CD4-positive, CD25-positive, alpha-beta regulatory T cell (primary cell): ENCODE measurements around the gene PEF1. TPM values are rescaled to one million over a fixed set of nuclear protein-coding genes. Genes with fewer than 3 reads are reported as not detected.

Experiments
- ATAC-seq, 2 donors: fragments of 150-1000 bp; cut with Tn5 transposase; one replicate each; pipeline ENCODE4 v1.10.0; 2021; ENCODE audit warnings: low read depth in 2 of 2, moderate number of reproducible peaks in 2 of 2, moderate library complexity in 1 of 2
- DNase-seq, 3 donors: peaks; one replicate each; pipeline versions ENCODE4 v3.0.0 to v3.0.0-alpha.2; 2012 to 2022; ENCODE audit warnings: mixed read lengths in 1 of 3
- H3K27ac ChIP-seq: one replicate; pipeline ENCODE4 v1.7.0; 2013; ENCODE audit warnings: mild to moderate bottlenecking, low read length; ENCODE audit not compliant: insufficient read depth, poor library complexity, severe bottlenecking
- H3K27me3 ChIP-seq: one replicate; pipeline ENCODE4 v1.7.0; 2013; ENCODE audit warnings: low read length; ENCODE audit not compliant: control insufficient read depth, insufficient read depth
- H3K36me3 ChIP-seq: one replicate; pipeline ENCODE4 v1.7.0; 2013; ENCODE audit warnings: mild to moderate bottlenecking, low read length, moderate library complexity; ENCODE audit not compliant: control insufficient read depth, insufficient read depth
- H3K4me1 ChIP-seq: 2 replicates; pipeline ENCODE4 v1.7.0; 2013; ENCODE audit warnings: mild to moderate bottlenecking, low read length; ENCODE audit not compliant: insufficient read depth, control insufficient read depth, poor library complexity, severe bottlenecking
- H3K4me3 ChIP-seq: one replicate; pipeline ENCODE4 v1.7.0; 2013; ENCODE audit warnings: low read depth, mild to moderate bottlenecking, low read length, moderate library complexity
- H3K9me3 ChIP-seq, 2 experiments: 1 replicate in 1 of 2; 2 replicates in 1 of 2; pipeline ENCODE4 v1.7.0; 2013; ENCODE audit warnings: low read length in 2 of 2, mild to moderate bottlenecking in 1 of 2, moderate library complexity in 1 of 2; ENCODE audit not compliant: control insufficient read depth in 2 of 2
- H3K27ac Mint-ChIP-seq, 3 donors: one replicate each; pipeline ENCODE4 v1.8.0; 2020 to 2022; ENCODE audit warnings: mild to moderate bottlenecking in 3 of 3, mixed read lengths in 3 of 3, moderate library complexity in 2 of 3
- H3K27me3 Mint-ChIP-seq: one replicate; pipeline ENCODE4 v1.8.0; 2022; ENCODE audit warnings: mild to moderate bottlenecking, mixed read lengths
- H3K36me3 Mint-ChIP-seq: one replicate; pipeline ENCODE4 v1.8.0; 2020; ENCODE audit warnings: mixed read lengths
- H3K4me1 Mint-ChIP-seq, 4 donors: one replicate each; pipeline ENCODE4 v1.8.0; 2020 to 2022; ENCODE audit warnings: mixed read lengths in 4 of 4, mild to moderate bottlenecking in 1 of 4
- H3K4me3 Mint-ChIP-seq, 4 donors: one replicate each; pipeline ENCODE4 v1.8.0; 2020 to 2022; ENCODE audit warnings: mild to moderate bottlenecking in 4 of 4, mixed read lengths in 4 of 4, moderate library complexity in 3 of 4
- H3K9me3 Mint-ChIP-seq, 7 donors: one replicate each; pipeline ENCODE4 v1.8.0; 2020 to 2022; ENCODE audit warnings: mixed read lengths in 7 of 7, mild to moderate bottlenecking in 3 of 7, moderate library complexity in 2 of 7
- polyA plus RNA-seq, 4 donors: library from polyadenylated mRNA; unstranded; fragments of 300-500 nt; fragmentation: Illumina TruSeq; gene quantifications; one replicate each; pipeline ENCODE4 v1.2.3, GENCODE V29; 2021
- total RNA-seq: library from RNA; stranded (reverse); gene quantifications from one replicate; pipeline ENCODE4 v1.2.3, GENCODE V29; 2022

The PEF1 gene
- total and polyA plus RNA-seq, 5 donors from 2014 or later: 58.8 to 108 (median 97.8) TPM

GRCh38 chr1:31614414-31615005 lies 30.2 kb downstream of the PEF1 start:
- Mint-ChIP-seq H3K36me3 (no peaks in the 10 kb centered on the region), H3K27ac (no peak overlapping the region), H3K27me3 (peaks cover 27% of the 10 kb centered on the region), H3K4me3 (no peak overlapping the region), H3K9me3 (peaks cover 0 to 2% (median 0%) of the 10 kb centered on the region in 7 donors), H3K4me1 (peaks cover 0 to 12% (median under 1%) of the 10 kb centered on the region in 4 donors)
- Histone ChIP-seq H3K27me3 (peaks cover 11% of the 10 kb centered on the region), H3K27ac (no peak overlapping the region), H3K9me3 (no peaks in the 10 kb centered on the region), H3K4me3 (no peak overlapping the region), H3K4me1 (peaks cover 9% of the 10 kb centered on the region), H3K36me3 (no peaks in the 10 kb centered on the region)
- DNase-seq (no peak), ATAC-seq (no peak)

DNA sequence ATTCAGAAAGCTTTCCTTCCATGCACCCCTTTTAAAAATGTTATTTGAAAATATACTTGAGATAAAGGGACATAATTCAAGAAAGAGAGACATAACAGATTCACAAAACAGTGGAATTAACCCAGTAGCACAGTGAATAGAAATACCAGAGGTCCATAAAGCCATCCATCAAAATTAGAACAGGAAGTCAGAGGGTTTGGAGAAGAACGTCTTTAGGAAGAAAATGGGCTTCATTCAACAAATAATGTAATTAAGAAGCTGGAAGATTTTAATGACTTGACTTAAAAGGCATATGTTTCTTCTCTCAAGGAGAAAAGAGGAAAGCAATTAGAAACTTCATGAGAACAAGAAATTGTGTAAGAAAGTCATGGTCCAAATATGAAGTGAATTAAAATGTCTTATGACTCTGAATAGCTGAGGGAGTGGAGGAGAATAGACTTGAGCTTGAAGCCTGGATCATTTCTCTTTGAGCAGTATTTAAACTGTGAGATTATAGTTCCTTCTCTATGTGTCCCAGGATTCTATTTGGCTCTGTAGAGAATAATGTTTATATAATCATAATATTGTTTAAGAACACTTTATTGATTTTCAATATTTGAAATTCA lies 35.1 kb downstream of the PEF1 start:
- Histone ChIP-seq H3K36me3 (no peaks in the 10 kb centered on the region), H3K27ac (no peak overlapping the region), H3K4me3 (no peak overlapping the region), H3K9me3 (no peaks in the 10 kb centered on the region), H3K27me3 (no peaks in the 10 kb centered on the region), H3K4me1 (no peaks in the 10 kb centered on the region)
- no peak overlapping the region for H3K4me3 Mint-ChIP-seq
- H3K36me3 Mint-ChIP-seq: no peaks in the 10 kb centered on the region
- DNase-seq: no peak
- peaks cover 4% of the 10 kb centered on the region for H3K27me3 Mint-ChIP-seq
- H3K27ac Mint-ChIP-seq: no peak overlapping the region
- peaks cover 0 to 3% (median 0%) of the 10 kb centered on the region in 7 donors for H3K9me3 Mint-ChIP-seq
- ATAC-seq: no peak
- H3K4me1 Mint-ChIP-seq: no peaks in the 10 kb centered on the region

DNA sequence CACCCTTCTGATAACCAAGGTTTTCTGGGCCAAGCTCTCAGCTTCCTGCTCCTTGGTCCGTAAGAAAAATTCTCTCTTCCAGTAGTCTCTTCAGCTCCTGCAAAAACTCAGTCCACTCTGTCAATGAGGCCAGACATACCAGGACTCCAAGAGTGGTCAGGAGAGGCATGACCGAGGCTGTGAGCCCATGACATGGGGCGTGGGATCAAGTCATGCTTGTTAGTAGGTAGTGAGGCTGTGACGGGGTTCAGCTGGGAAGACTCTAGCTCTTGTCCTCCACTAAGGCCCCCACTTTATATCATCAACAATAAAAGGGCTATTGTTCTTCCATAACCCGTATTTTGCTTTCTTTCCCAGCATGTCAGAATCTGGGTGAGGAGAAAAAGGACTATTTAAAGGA lies 37.3 kb downstream of the PEF1 start:
- Mint-ChIP-seq H3K4me1 (no peaks in the 10 kb centered on the region), H3K36me3 (no peaks in the 10 kb centered on the region), H3K27ac (no peak overlapping the region), H3K4me3 (no peak overlapping the region), H3K27me3 (peaks cover 9% of the 10 kb centered on the region), H3K9me3 (peaks cover 0 to 5% (median 1%) of the 10 kb centered on the region in 7 donors)
- Histone ChIP-seq H3K9me3 (no peaks in the 10 kb centered on the region), H3K27me3 (no peaks in the 10 kb centered on the region), H3K4me3 (no peak overlapping the region), H3K4me1 (no peaks in the 10 kb centered on the region), H3K36me3 (no peaks in the 10 kb centered on the region), H3K27ac (no peak overlapping the region)
- no peak for DNase-seq
- ATAC-seq: no peak

- H3K27ac ChIP-seq: no peak overlapping the region
- H3K27ac Mint-ChIP-seq: no peak overlapping the region
- no peaks in the 10 kb centered on the region for H3K36me3 ChIP-seq
- H3K4me3 ChIP-seq: no peak overlapping the region
- DNase-seq (peak in 1 of 3 donors; percentile 50), ATAC-seq (peak; percentile 66 to 70)
- H3K4me1 Mint-ChIP-seq: no peaks in the 10 kb centered on the region
- no peaks in the 10 kb centered on the region for H3K9me3 ChIP-seq
- H3K4me1 ChIP-seq: no peaks in the 10 kb centered on the region
- H3K4me3 Mint-ChIP-seq: no peak overlapping the region
- peaks cover 16% of the 10 kb centered on the region for H3K27me3 Mint-ChIP-seq
- H3K27me3 ChIP-seq: no peaks in the 10 kb centered on the region
- no peaks in the 10 kb centered on the region for H3K36me3 Mint-ChIP-seq
- H3K9me3 Mint-ChIP-seq: peaks cover 0 to 5% (median 1%) of the 10 kb centered on the region in 7 donors
Observed at GRCh38 chr1:31605908-31606427, 38.7 kb downstream of the PEF1 start.

GRCh38 chr1:31602081-31602480 lies 42.6 kb downstream of the PEF1 start:
- Mint-ChIP-seq H3K9me3 (peaks cover 0 to 5% (median 1%) of the 10 kb centered on the region in 7 donors), H3K4me1 (no peaks in the 10 kb centered on the region), H3K27me3 (peaks cover 31% of the 10 kb centered on the region), H3K4me3 (no peak overlapping the region), H3K27ac (no peak overlapping the region), H3K36me3 (no peaks in the 10 kb centered on the region)
- Histone ChIP-seq H3K27ac (no peak overlapping the region), H3K4me1 (no peaks in the 10 kb centered on the region), H3K27me3 (no peaks in the 10 kb centered on the region), H3K36me3 (no peaks in the 10 kb centered on the region), H3K9me3 (no peaks in the 10 kb centered on the region), H3K4me3 (no peak overlapping the region)
- DNase-seq (no peak), ATAC-seq (no peak)

DNA sequence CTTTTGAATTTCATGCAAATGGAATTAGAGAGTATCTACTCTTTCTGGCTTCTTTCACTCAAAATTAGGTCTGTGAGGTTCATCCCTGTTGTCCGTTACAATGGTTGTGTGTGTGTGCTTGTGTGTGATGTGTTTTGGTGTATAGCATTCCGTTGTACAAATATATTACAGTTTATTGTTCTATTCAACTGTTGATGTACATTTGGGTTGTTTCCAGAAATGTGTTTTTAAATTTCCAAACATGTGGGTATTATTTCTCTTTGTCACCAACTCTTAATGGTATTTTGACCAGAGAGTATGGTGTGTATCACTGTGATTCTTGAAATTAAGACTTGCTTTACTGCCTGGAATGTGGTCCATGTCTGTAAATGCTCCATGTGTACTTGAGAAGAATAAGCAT lies 44.0 kb downstream of the PEF1 start:
- H3K27ac ChIP-seq: no peak overlapping the region

GRCh38 chr1:31598980-31599379 lies 45.7 kb downstream of the PEF1 start:
- Histone ChIP-seq H3K27me3 (no peaks in the 10 kb centered on the region), H3K4me1 (no peaks in the 10 kb centered on the region), H3K27ac (no peak overlapping the region), H3K36me3 (no peaks in the 10 kb centered on the region), H3K9me3 (no peaks in the 10 kb centered on the region), H3K4me3 (no peak overlapping the region)
- H3K4me3 Mint-ChIP-seq: no peak overlapping the region
- ATAC-seq (no peak), DNase-seq (no peak)
- no peak overlapping the region for H3K27ac Mint-ChIP-seq
- H3K27me3 Mint-ChIP-seq: peaks cover 31% of the 10 kb centered on the region
- no peaks in the 10 kb centered on the region for H3K4me1 Mint-ChIP-seq
- H3K36me3 Mint-ChIP-seq: no peaks in the 10 kb centered on the region
- peaks cover 0 to 5% (median 0%) of the 10 kb centered on the region in 7 donors for H3K9me3 Mint-ChIP-seq

More for the DNA sequence above, 44.0 kb downstream of the PEF1 start:
- Histone ChIP-seq H3K4me1 (no peaks in the 10 kb centered on the region), H3K9me3 (no peaks in the 10 kb centered on the region), H3K27me3 (no peaks in the 10 kb centered on the region), H3K4me3 (no peak overlapping the region), H3K36me3 (no peaks in the 10 kb centered on the region)
- ATAC-seq (no peak), DNase-seq (no peak)
- H3K27ac Mint-ChIP-seq: no peak overlapping the region
- no peaks in the 10 kb centered on the region for H3K4me1 Mint-ChIP-seq
- peaks cover 31% of the 10 kb centered on the region for H3K27me3 Mint-ChIP-seq
- H3K36me3 Mint-ChIP-seq: no peaks in the 10 kb centered on the region
- no peak overlapping the region for H3K4me3 Mint-ChIP-seq
- H3K9me3 Mint-ChIP-seq: peaks cover 0 to 5% (median 1%) of the 10 kb centered on the region in 7 donors

- Mint-ChIP-seq H3K36me3 (no peaks in the 10 kb centered on the region), H3K9me3 (no peaks in the 10 kb centered on the region), H3K27ac (no peak overlapping the region), H3K4me3 (no peak overlapping the region), H3K4me1 (no peaks in the 10 kb centered on the region), H3K27me3 (peaks cover 25% of the 10 kb centered on the region)
- Histone ChIP-seq H3K4me3 (no peak overlapping the region), H3K9me3 (no peaks in the 10 kb centered on the region), H3K27ac (no peak overlapping the region), H3K36me3 (no peaks in the 10 kb centered on the region), H3K4me1 (no peaks in the 10 kb centered on the region), H3K27me3 (peaks cover 5% of the 10 kb centered on the region)
- DNase-seq (peak in 1 of 3 donors; percentile 11), ATAC-seq (no peak)
Observed at GRCh38 chr1:31596737-31597097, 48.0 kb downstream of the PEF1 start.
